ENCODE data around the gene PRKCSH. TPM values are rescaled to one million over a fixed set of nuclear protein-coding genes. Genes with fewer than 3 reads are reported as not detected.

Gene PRKCSH
- total RNA-seq, 1 donor from 2014 or later: 285 TPM

GRCh38 chr19:11418094-11418548 is 17.3 kb upstream of the PRKCSH start:
- Histone ChIP-seq H3K36me3 (no peaks in the 10 kb centered on the region), H3K27ac (no peak overlapping the region), H3K4me1 (peaks cover 46% of the 10 kb centered on the region), H3K27me3 (ENCODE audit: low read depth) (peaks cover 36% of the 10 kb centered on the region), H3K4me3 (peak overlapping the region; percentile 69), H3K9me3 (no peaks in the 10 kb centered on the region)
- ATAC-seq (peak in 1 of 2 donors; percentile 1), DNase-seq (no peak)
- no peak for TF ChIP-seq CTCF (IDR thresholded peaks at IDR 0.05)
- intact Hi-C loops (cut with DNase I): no loop called here

GRCh38 chr19:11418549-11419506 is 16.6 kb upstream of the PRKCSH start, which contains the start of gene RGL3:
Gene RGL3, minus strand, starts transcription at chr19:11419314. Its CDS starts 36 bp downstream, at chr19:11419278.
- Histone ChIP-seq H3K27ac (peak within 1 kb of the TSS; percentile 76), H3K36me3 (no peaks in the 10 kb centered on the region), H3K4me3 (peak within 1 kb of the TSS; percentile 69), H3K9me3 (no peaks in the 10 kb centered on the region), H3K4me1 (peaks cover 48% of the 10 kb centered on the region), H3K27me3 (ENCODE audit: low read depth) (peaks cover 42% of the 10 kb centered on the region)
- no peak for TF ChIP-seq CTCF (IDR thresholded peaks at IDR 0.05)
- DNase-seq (peak; percentile 67), ATAC-seq (peak; percentile 65 to 80)
- intact Hi-C loops (cut with DNase I): no loop called here

GRCh38 chr19:11420429-11421370 is 14.7 kb upstream of the PRKCSH start:
- Histone ChIP-seq H3K27me3 (ENCODE audit: low read depth) (peaks cover 46% of the 10 kb centered on the region), H3K4me1 (peaks cover 48% of the 10 kb centered on the region)
- ATAC-seq: no peak

GRCh38 chr19:11421371-11422098 is 13.9 kb upstream of the PRKCSH start:
- H3K27ac ChIP-seq: peak overlapping the region; percentile 55
- H3K4me3 ChIP-seq: peak overlapping the region; percentile 48
- DNase-seq: peak; percentile 71
- peaks cover 48% of the 10 kb centered on the region for H3K4me1 ChIP-seq
- ATAC-seq: peak; percentile 66 to 68
- H3K27me3 ChIP-seq (ENCODE audit: low read depth): peaks cover 46% of the 10 kb centered on the region
- TF ChIP-seq CTCF (IDR thresholded peaks at IDR 0.05): no peak
- no peaks in the 10 kb centered on the region for H3K9me3 ChIP-seq
- intact Hi-C loops (cut with DNase I): no loop called here
- H3K36me3 ChIP-seq: no peaks in the 10 kb centered on the region

More at GRCh38 chr19:11420429-11421370, 14.7 kb upstream of the PRKCSH start:
- DNase-seq: no peak
- Histone ChIP-seq H3K27ac (peak overlapping the region; percentile 13), H3K36me3 (no peaks in the 10 kb centered on the region), H3K4me3 (peak overlapping the region; percentile 48), H3K9me3 (no peaks in the 10 kb centered on the region)
- intact Hi-C loops (cut with DNase I): no loop called here
- TF ChIP-seq CTCF (IDR thresholded peaks at IDR 0.05): no peak
